GM12878 (cell line): ENCODE data around the gene RAB25. TPM values are rescaled to one million over a fixed set of nuclear protein-coding genes. Genes with fewer than 3 reads are reported as not detected.

ENCODE experiments used
- ATAC-seq: fragments of 200-7000 bp; cut with Tn5 transposase; 3 replicates; pipeline ENCODE4 v1.9.1; 2020; ENCODE audit warnings: mild to moderate bottlenecking, moderate library complexity
- BruUV-seq: library from RNA; stranded (reverse); fragments of 400-500 nt; replicated peaks from 2 replicates; lab custom pipeline; 2021; lab: Mats Ljungman, UMichigan
- CTCF ChIA-PET: fragments of 300-600 bp; sonication (Branson Sonifier 250); formaldehyde crosslinking; extraction: SDS; loops from one replicate; lab custom pipeline; 2021; ENCODE audit warnings: inconsistent platforms; lab: Yijun Ruan, JAX
- POLR2A ChIA-PET: fragments of 350-600 bp; formaldehyde crosslinking; extraction: SDS; loops from one replicate; lab custom pipeline; 2021; ENCODE audit warnings: inconsistent platforms; lab: Charles Lee
- RAD21 ChIA-PET: fragments of 300-600 bp; sonication (Branson Sonifier 250); formaldehyde crosslinking; loops from one replicate; lab custom pipeline; 2023; ENCODE audit warnings: antibody characterized with exemption; ENCODE audit not compliant: unreplicated experiment; lab: Charles Lee
- SMC1A ChIA-PET: fragments of 300-600 bp; sonication (Branson Sonifier 250); formaldehyde crosslinking; loops from one replicate; lab custom pipeline; 2023; ENCODE audit not compliant: unreplicated experiment, uncharacterized antibody; lab: Charles Lee
- DNase-seq: peaks from one replicate; pipeline ENCODE4 v3.0.0-alpha.2; 2011; ENCODE audit warnings: low read depth, low spot score
- FAIRE-seq: peaks from 3 replicates; lab custom pipeline; 2011; peaks lifted over from hg19 to GRCh38; lab: Jason Lieb, UNC
- H2AFZ ChIP-seq: 2 replicates; pipeline ENCODE4 v1.6.0; 2011; ENCODE audit warnings: low read depth, low read length, control low read depth; ENCODE audit not compliant: control insufficient read depth
- H3K27ac ChIP-seq: 2 replicates; pipeline ENCODE4 v1.5.1; 2011; ENCODE audit warnings: control low read depth; ENCODE audit not compliant: control insufficient read depth, insufficient read depth
- H3K27me3 ChIP-seq, 2 experiments: replicated peaks in 1 of 2; 2 replicates each; pipeline versions ENCODE4 v1.6.0 to v1.6.1; 2011; ENCODE audit warnings: low read length in 1 of 2; ENCODE audit not compliant: control insufficient read depth in 2 of 2, insufficient read depth in 2 of 2
- H3K36me3 ChIP-seq, 2 experiments: 2 replicates each; pipeline ENCODE4 v1.5.1; 2011; ENCODE audit warnings: low read length in 1 of 2; ENCODE audit not compliant: control insufficient read depth in 2 of 2, insufficient read depth in 2 of 2
- H3K4me1 ChIP-seq: 2 replicates; pipeline ENCODE4 v1.6.1; 2011; ENCODE audit warnings: mild to moderate bottlenecking, low read length, moderate library complexity, mixed read lengths; ENCODE audit not compliant: control insufficient read depth, insufficient read depth
- H3K4me2 ChIP-seq: 2 replicates; pipeline ENCODE4 v1.6.0; 2011; ENCODE audit warnings: control low read depth; ENCODE audit not compliant: control insufficient read depth, insufficient read depth
- H3K4me3 ChIP-seq: fragments of 200-600 bp; sonication (generic); 2 replicates; pipeline ENCODE4 v1.5.1; 2016
- H3K79me2 ChIP-seq: 2 replicates; pipeline ENCODE4 v1.6.0; 2011; ENCODE audit warnings: low read length; ENCODE audit not compliant: control insufficient read depth, insufficient read depth
- H3K9ac ChIP-seq: 2 replicates; pipeline ENCODE4 v1.8.0; 2011; ENCODE audit warnings: low read length, control low read depth, mixed read lengths; ENCODE audit not compliant: control insufficient read depth, insufficient read depth
- H3K9me3 ChIP-seq: replicated peaks from 3 replicates; pipeline ENCODE4 v1.5.1; 2011; ENCODE audit warnings: mild to moderate bottlenecking, low read length; ENCODE audit not compliant: control insufficient read depth, insufficient read depth
- H4K20me1 ChIP-seq: 2 replicates; pipeline ENCODE4 v1.6.0; 2011; ENCODE audit not compliant: control insufficient read depth, insufficient read depth
- CHD2 ChIP-seq: IDR thresholded peaks from 2 replicates; pipeline ENCODE4 v1.6.1; 2011; ENCODE audit warnings: low read depth, low read length, improper control_type of control experiment, borderline replicate concordance
- E2F8 ChIP-seq: fragments of 450-650 bp; IDR thresholded peaks from 2 replicates; pipeline ENCODE4 v1.6.1; 2018; ENCODE audit warnings: mild to moderate bottlenecking, low read depth, moderate library complexity; ENCODE audit not compliant: partially characterized antibody
- MLLT1 ChIP-seq: fragments of 450-650 bp; IDR thresholded peaks from 2 replicates; pipeline ENCODE4 v1.6.1; 2016; ENCODE audit warnings: mild to moderate bottlenecking
- NKRF ChIP-seq: fragments of 450-650 bp; conservative IDR thresholded peaks from 2 replicates; pipeline ENCODE4 v1.6.1; 2017; ENCODE audit warnings: mild to moderate bottlenecking, moderate library complexity
- PAX5 ChIP-seq: IDR thresholded peaks from 2 replicates; pipeline ENCODE4 v1.6.1; 2011; ENCODE audit warnings: low read depth, low read length, borderline replicate concordance
- RUNX3 ChIP-seq: IDR thresholded peaks from 2 replicates; pipeline ENCODE4 v1.6.1; 2012; ENCODE audit warnings: low read length, inconsistent platforms
- SPI1 ChIP-seq: IDR thresholded peaks from 2 replicates; pipeline ENCODE4 v1.6.1; 2011; ENCODE audit warnings: low read depth, mild to moderate bottlenecking, low read length, moderate library complexity, borderline replicate concordance; ENCODE audit not compliant: insufficient read depth
- STAT1 ChIP-seq: fragments of 450-650 bp; conservative IDR thresholded peaks from 2 replicates; pipeline ENCODE4 v1.6.1; 2014; ENCODE audit warnings: antibody characterized with exemption, mild to moderate bottlenecking
- TCF3 ChIP-seq: IDR thresholded peaks from 2 replicates; pipeline ENCODE4 v1.6.1; 2012; ENCODE audit warnings: low read depth, mild to moderate bottlenecking, low read length, borderline replicate concordance; ENCODE audit not compliant: insufficient read depth
- TCF7 ChIP-seq: IDR thresholded peaks from 2 replicates; pipeline ENCODE4 v1.6.1; 2014; ENCODE audit warnings: antibody characterized with exemption, borderline replicate concordance
- YY1 ChIP-seq: IDR thresholded peaks from 2 replicates; pipeline ENCODE4 v1.6.1; 2011; ENCODE audit warnings: low read depth, mild to moderate bottlenecking, low read length
- ZBTB33 ChIP-seq: fragments of 450-650 bp; IDR thresholded peaks from 2 replicates; pipeline ENCODE4 v1.6.1; 2017; ENCODE audit warnings: mild to moderate bottlenecking
- WGBS: methylation state at CpG from one replicate; pipeline ENCODE4 v1.1.6; 2016; ENCODE audit warnings: low lambda C conversion rate; ENCODE audit not compliant: insufficient replicate concordance, insufficient coverage; ENCODE audit errors: missing lambda C conversion rate; 5-methylcytosine and 5-hydroxymethylcytosine counted together
- in situ Hi-C: fragments of 300-500 bp; cut with MboI; formaldehyde crosslinking; loops from 9 replicates; pipeline ENCODE4 v1.14.3; 2018; ENCODE audit warnings: mixed read lengths
- intact Hi-C: fragments of 100-400 bp; cut with micrococcal nuclease; formaldehyde crosslinking; loops from one replicate; pipeline ENCODE4 v1.14.2; 2022; ENCODE audit not compliant: unreplicated experiment
- polyA plus RNA-seq, 11 experiments: library from polyadenylated mRNA; depleted of rRNA in 4 of 11; unstranded in 6 of 11; stranded (reverse) in 5 of 11; fragments of >200 nt; fragmentation: Nextera tagmentation in 4 of 11; fragmentation: Illumina TruSeq in 1 of 11; extraction: Ambion mirVana in 4 of 11; extraction: Trizol in 1 of 11; gene quantifications; 1 replicate in 1 of 11; 2 replicates in 10 of 11; pipeline versions ENCODE4 v1.2.1 to v1.2.3, GENCODE V29; 2011 to 2016; ENCODE audit warnings: inconsistent platforms in 2 of 11, missing spikeins in 2 of 11, low read depth in 1 of 11
- total RNA-seq, 4 experiments: library from RNA; depleted of rRNA in 3 of 4; stranded (reverse); fragments of >200 nt in 3 of 4; fragmentation: Illumina TruSeq in 1 of 4; extraction: Trizol in 1 of 4; gene quantifications; 2 replicates each; pipeline versions ENCODE4 v1.2.1 to v1.2.3, GENCODE V29; 2013 to 2021

RAB25 gene
- total and polyA plus RNA-seq, 10 of the 15 experiments (the other 5 are each of a cell fraction or from before 2014, with no cell fraction given): 0.16 to 0.36 (median 0.22) TPM; not detected in 7

GRCh38 chr1:156020293-156021092 lies 40.5 kb upstream of the RAB25 start, which contains the start of gene SSR2:
Gene SSR2 (minus strand): TSS chr1:156020951. CDS start chr1:156020167, 784 bp downstream.
- POLR2A ChIA-PET: interaction anchor here (0.6 to 1.2 kb wide), 6 partner anchors 26 to 270 kb away, joined by 3 to 4 read pairs (median 4); partner anchors contain the start of gene ARHGEF2
- peak; percentile 100 for FAIRE-seq
- TF ChIP-seq TCF7: peak; percentile 61; the same call in 1 of the 2 replicates
- no peak for TF ChIP-seq MLLT1
- TF ChIP-seq TCF3: no peak
- peak; percentile 34; the same call in 1 of the 2 replicates for TF ChIP-seq YY1
- TF ChIP-seq STAT1: no peak
- TF ChIP-seq NKRF: peak; percentile 8; the same call in 1 of the 2 replicates
- peak; percentile 26; the same call in 1 of the 2 replicates for TF ChIP-seq SPI1
- peak; percentile 52 for TF ChIP-seq E2F8
- TF ChIP-seq CHD2: peak; percentile 57; the same call in 1 of the 2 replicates
- peak; percentile 63 for TF ChIP-seq RUNX3
- 0 out of 2 replicates have a peak, but pooled peaks have one; percentile 11 for TF ChIP-seq PAX5
- TF ChIP-seq ZBTB33: no peak

More at GRCh38 chr1:156020293-156021092, 40.5 kb upstream of the RAB25 start, which contains the start of gene SSR2:
- no peaks in the 10 kb centered on the region for H4K20me1 ChIP-seq
- peaks cover 23% of the 10 kb centered on the region for H3K79me2 ChIP-seq
- H3K9ac ChIP-seq: peak within 1 kb of the TSS; percentile 91
- DNase-seq (peak; percentile 76), ATAC-seq (peak; percentile 100)
- H3K27me3 ChIP-seq: no peaks in the 10 kb centered on the region; a peak in 1 of 4 replicates
- under 1% methylated on average over 41 of the region's 45 CpGs for WGBS
- H3K4me2 ChIP-seq: peak within 1 kb of the TSS; percentile 96
- ChIA-PET CTCF (interaction anchor here (1.4 to 3.4 kb wide), 4 partner anchors 31 to 86 kb away, joined by 3 to 14 read pairs (median 10); no protein-coding TSS in a partner anchor), SMC1A (interaction anchor here (0.9 to 2.5 kb wide), 6 partner anchors 31 to 184 kb away, joined by 3 to 14 read pairs (median 4); partner anchors contain the start of gene SYT11), RAD21 (interaction anchor here (0.6 to 1.7 kb wide), 6 partner anchors 16 to 80 kb away, joined by 3 to 6 read pairs (median 4); partner anchors contain the start of gene ARHGEF2)
- in situ Hi-C loops (no loop called here), intact Hi-C loops (loop anchor here (2.0 kb wide), 1 partner anchor 34 kb away; the partner anchor contains the start of gene LAMTOR2)
- peak within 1 kb of the TSS; percentile 93 for H2AFZ ChIP-seq
- H3K4me3 ChIP-seq: peak within 1 kb of the TSS; percentile 92
- peak within 1 kb of the TSS; percentile 78 for H3K27ac ChIP-seq
- H3K4me1 ChIP-seq: peaks cover 6% of the 10 kb centered on the region
- no peaks in the 10 kb centered on the region for H3K9me3 ChIP-seq
- H3K36me3 ChIP-seq: peaks cover 4 to 7% of the 10 kb centered on the region in 2 experiments
- BruUV-seq: no TSS peak
